Measurements from ENCODE around the gene CACNA2D3.

CACNA2D3 gene

DNA sequence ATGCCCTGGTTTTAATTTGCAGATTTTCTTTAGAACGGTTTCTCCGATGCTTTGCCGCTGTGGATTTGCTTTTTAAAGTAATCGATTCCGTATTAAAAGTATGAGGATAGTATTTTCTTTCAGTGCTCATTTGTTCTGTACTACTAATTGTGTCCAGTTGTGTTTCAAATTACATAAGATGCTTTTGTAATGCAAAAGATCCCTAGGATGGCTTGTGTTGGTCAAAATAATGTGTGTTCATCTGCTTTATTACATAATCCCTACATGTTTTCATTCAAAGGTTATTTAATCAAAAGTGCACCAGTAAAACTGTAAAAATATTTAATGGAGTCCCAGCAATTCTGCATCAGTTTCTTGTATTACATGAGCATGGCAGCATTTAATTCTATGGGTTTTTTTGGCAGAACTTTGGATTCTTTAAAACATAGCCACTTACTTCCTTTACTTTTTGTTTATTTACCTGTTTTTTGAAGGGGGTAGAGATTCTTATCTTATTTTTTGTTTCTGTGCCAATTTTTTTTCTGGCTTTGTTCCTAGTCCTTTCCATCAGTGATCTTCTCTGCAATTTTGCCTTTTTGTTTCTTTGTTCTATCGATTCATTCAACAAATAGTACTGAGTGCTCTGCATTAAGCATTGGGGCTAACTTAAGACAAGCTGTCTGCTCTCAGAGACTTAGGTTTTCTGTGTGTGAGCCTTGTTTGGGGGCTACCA lies 452.7 kb downstream of the CACNA2D3 start:
- no peak for TF ChIP-seq CTCF (conservative IDR thresholded peaks at IDR 0.05; ENCODE audit: low read length)
- H3K4me3 ChIP-seq (ENCODE audit: low read length), result no peak overlapping the region
- no peak for DNase-seq (ENCODE audit: low read depth)

GRCh38 chr3:54575618-54575960 lies 453.2 kb downstream of the CACNA2D3 start:
- no peak overlapping the region for H3K4me3 ChIP-seq (ENCODE audit: low read length)
- no peak for TF ChIP-seq CTCF (conservative IDR thresholded peaks at IDR 0.05; ENCODE audit: low read length)
- no peak for DNase-seq (ENCODE audit: low read depth)

DNA sequence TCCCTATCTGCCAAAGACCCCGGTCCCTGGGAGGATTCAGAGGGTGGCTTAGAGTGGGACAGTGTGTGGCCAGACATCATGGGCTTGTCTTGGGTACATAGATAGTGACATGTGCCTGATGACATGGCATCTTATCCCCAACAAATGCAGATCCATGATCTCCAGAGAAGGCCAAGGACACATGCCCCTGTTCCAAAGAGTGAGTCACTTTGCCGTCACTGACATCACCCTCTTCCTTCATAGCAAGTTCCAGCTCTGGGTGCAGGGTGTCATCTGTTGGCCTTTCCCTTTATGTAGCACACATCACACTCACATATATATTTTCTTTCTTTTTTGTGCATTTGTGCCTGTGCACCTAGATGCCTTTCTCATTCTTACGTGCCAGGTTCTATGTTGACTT lies 455.0 kb downstream of the CACNA2D3 start:
- H3K4me3 ChIP-seq (ENCODE audit: low read length), result no peak overlapping the region
- no peak for DNase-seq (ENCODE audit: low read depth)
- no peak for TF ChIP-seq CTCF (conservative IDR thresholded peaks at IDR 0.05; ENCODE audit: low read length)

- peak; percentile 48 for DNase-seq (ENCODE audit: low read depth)
- no peak for TF ChIP-seq CTCF (conservative IDR thresholded peaks at IDR 0.05; ENCODE audit: low read length)
- no peak overlapping the region for H3K4me3 ChIP-seq (ENCODE audit: low read length)
Observed at GRCh38 chr3:54578417-54578816, 456.1 kb downstream of the CACNA2D3 start.

DNA sequence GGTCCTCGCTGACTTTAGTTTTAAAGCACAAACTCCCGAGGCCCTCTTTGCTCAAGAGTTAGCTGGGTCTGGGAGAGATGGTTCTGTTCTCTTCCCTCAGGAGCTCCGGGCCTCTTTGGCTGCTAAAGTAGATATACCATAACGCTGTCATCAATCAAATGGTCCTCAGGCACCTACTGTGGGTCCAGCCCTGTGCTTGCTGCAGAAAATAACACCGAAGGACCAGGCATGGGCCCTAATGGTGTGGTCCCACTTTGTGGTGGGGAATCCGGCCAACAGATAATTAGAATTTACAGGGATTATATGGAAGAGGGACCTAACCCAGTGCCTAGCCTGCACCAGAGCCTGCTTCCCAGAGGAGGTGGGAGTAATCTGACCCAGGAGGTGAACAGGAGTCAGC lies 458.1 kb downstream of the CACNA2D3 start:
- no peak for DNase-seq (ENCODE audit: low read depth)
- no peak overlapping the region for H3K4me3 ChIP-seq (ENCODE audit: low read length)
- TF ChIP-seq CTCF (conservative IDR thresholded peaks at IDR 0.05; ENCODE audit: low read length), result no peak

DNA sequence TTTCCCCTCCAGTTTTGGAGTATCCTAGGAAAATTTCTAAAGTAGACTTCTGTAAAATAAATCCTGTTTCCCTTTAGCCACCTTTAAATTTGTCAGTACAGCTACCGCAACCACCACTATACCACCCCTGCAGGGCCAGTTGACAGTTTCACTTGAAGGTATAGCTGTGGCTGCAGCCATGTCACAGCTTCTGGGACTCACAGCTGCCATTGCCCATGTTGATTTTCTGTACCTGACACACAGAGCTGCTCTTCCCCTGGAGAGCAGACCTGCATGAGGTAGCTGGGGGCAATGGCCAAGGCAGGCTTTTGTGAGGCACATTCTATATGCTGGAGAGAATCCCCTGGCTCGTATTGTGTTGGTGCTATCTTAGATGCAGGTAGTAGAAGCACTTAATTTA lies 460.1 kb downstream of the CACNA2D3 start:
- TF ChIP-seq CTCF (conservative IDR thresholded peaks at IDR 0.05; ENCODE audit: low read length), result no peak
- no peak for DNase-seq (ENCODE audit: low read depth)
- H3K4me3 ChIP-seq (ENCODE audit: low read length), result no peak overlapping the region

- H3K4me3 ChIP-seq (ENCODE audit: low read length), result no peak overlapping the region
- no peak for TF ChIP-seq CTCF (conservative IDR thresholded peaks at IDR 0.05; ENCODE audit: low read length)
- DNase-seq (ENCODE audit: low read depth), result no peak
Observed at GRCh38 chr3:54591157-54591556, 468.8 kb downstream of the CACNA2D3 start.
